Measurements from ENCODE around the gene RANBP1. TPM values are rescaled to one million over a fixed set of nuclear protein-coding genes. Genes with fewer than 3 reads are reported as not detected.

RANBP1 gene
- total RNA-seq, 1 donor from 2014 or later = 142 TPM

DNA sequence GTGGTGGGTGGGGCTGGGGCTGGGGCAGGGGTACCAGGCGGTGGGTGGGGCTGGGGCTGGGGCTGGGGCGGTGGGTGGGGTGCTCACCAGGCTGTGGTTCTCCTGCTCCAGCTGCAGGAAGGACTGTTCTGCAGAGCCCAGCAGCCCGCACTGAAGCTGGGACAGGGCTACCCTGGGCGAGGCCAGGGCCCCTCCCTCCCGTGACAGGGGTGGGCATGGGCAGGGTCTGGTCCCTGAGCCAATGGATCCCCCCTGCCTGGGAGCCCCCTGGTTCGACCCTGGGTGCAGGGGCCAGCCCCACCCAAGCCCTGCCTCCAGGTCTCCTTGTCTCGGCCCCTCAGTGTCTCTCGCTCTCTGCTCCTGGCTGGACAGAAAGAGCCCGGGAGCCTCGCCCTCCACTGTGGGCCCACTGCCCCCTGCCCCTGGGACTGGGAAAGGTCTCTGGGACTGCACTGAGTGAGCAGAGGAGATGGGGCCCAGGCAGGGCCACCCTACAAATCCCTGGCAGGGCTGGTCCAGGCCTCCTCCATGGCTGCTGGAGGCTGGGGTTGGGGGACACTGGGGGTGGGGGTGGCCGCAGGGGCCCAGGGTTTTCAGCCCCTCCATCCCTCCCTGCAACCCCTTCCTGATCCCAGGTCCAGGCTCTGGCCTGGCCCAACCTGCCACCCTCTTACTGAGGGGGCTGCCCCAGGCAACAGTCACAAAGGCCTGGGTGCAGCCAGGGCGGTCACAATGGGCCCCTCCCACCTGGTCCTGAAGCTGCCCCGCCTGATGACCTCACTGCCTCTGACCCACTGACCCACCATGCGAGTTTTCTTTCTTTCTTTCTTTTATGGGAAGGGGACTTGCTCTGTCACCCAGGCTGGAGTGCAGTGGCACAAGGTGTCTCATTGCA is 34.7 kb downstream of the RANBP1 start, which contains the start of gene CCDC188:
TSS of gene CCDC188 (minus strand) at position 675 of the 895 bp plus-strand sequence. CDS start at position 606, 69 bp downstream.
- Mint-ChIP-seq H3K27me3 (ENCODE audit: unreplicated experiment) (peaks cover 7% of the 10 kb centered on the region), H3K4me3 (ENCODE audit: unreplicated experiment) (no peak within 1 kb of the TSS), H3K27ac (ENCODE audit: unreplicated experiment) (no peak within 1 kb of the TSS), H3K9me3 (ENCODE audit: unreplicated experiment) (no peaks in the 10 kb centered on the region), H3K4me1 (ENCODE audit: unreplicated experiment) (no peaks in the 10 kb centered on the region), H3K36me3 (ENCODE audit: low read depth, unreplicated experiment) (no peaks in the 10 kb centered on the region)
- TF ChIP-seq, protein P1, sequence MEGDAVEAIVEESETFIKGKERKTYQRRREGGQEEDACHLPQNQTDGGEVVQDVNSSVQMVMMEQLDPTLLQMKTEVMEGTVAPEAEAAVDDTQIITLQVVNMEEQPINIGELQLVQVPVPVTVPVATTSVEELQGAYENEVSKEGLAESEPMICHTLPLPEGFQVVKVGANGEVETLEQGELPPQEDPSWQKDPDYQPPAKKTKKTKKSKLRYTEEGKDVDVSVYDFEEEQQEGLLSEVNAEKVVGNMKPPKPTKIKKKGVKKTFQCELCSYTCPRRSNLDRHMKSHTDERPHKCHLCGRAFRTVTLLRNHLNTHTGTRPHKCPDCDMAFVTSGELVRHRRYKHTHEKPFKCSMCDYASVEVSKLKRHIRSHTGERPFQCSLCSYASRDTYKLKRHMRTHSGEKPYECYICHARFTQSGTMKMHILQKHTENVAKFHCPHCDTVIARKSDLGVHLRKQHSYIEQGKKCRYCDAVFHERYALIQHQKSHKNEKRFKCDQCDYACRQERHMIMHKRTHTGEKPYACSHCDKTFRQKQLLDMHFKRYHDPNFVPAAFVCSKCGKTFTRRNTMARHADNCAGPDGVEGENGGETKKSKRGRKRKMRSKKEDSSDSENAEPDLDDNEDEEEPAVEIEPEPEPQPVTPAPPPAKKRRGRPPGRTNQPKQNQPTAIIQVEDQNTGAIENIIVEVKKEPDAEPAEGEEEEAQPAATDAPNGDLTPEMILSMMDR (IDR thresholded peaks at IDR 0.05; ENCODE audit: unreplicated experiment) = no peak
- no peak for DNase-seq (ENCODE audit: low spot score)

DNA sequence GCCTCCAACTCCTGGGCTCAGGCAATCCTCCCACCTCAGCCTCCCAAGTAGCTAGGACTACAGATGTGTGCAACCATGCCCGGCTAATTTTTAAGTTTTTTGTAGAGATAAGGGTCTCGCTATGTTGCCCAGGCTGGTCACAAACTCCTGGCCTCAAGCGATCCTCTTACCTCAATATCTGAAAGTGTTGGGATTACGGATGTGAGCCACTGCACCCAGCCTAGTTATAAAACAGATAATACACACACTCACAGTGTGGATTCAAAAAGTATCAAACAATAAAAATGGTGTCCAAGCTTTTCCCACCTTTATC is 35.3 kb downstream of the RANBP1 start:
- H3K27ac Mint-ChIP-seq (ENCODE audit: unreplicated experiment) = no peak overlapping the region
- TF ChIP-seq, protein P1 (IDR thresholded peaks at IDR 0.05; ENCODE audit: unreplicated experiment) = no peak
- no peak for DNase-seq (ENCODE audit: low spot score)

DNA sequence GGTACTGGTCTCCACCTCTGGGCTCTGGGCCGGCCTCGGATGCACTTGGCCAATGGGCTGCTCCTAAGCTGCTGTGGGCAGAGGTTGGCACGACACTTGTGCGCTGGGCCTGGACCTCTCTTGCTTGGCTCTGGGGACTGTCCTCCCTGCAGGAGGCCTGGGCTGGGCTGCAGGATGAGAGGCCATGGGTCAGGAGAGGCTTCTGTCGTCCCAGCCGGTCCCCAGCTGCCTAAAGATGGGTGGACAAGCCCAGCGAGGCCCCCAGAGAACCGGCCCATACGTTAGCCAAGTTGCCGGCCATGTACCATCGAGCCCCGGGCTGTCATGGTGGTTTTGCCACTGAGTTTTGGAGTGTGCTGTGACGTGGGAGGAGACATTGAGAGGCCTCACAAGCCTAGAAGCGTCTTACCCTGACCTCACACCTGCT is 36.6 kb downstream of the RANBP1 start:
- peaks cover 7% of the 10 kb centered on the region for H3K27me3 Mint-ChIP-seq (ENCODE audit: unreplicated experiment)
- H3K9me3 Mint-ChIP-seq (ENCODE audit: unreplicated experiment) = no peaks in the 10 kb centered on the region
- DNase-seq (ENCODE audit: low spot score) = no peak
- no peaks in the 10 kb centered on the region for H3K36me3 Mint-ChIP-seq (ENCODE audit: low read depth, unreplicated experiment)
- no peak overlapping the region for H3K4me3 Mint-ChIP-seq (ENCODE audit: unreplicated experiment)
- TF ChIP-seq, protein P1 (IDR thresholded peaks at IDR 0.05; ENCODE audit: unreplicated experiment) = no peak
- no peak overlapping the region for H3K27ac Mint-ChIP-seq (ENCODE audit: unreplicated experiment)
- H3K4me1 Mint-ChIP-seq (ENCODE audit: unreplicated experiment) = no peaks in the 10 kb centered on the region

More for the DNA sequence above, 35.3 kb downstream of the RANBP1 start:
- Mint-ChIP-seq H3K4me1 (ENCODE audit: unreplicated experiment) (no peaks in the 10 kb centered on the region), H3K36me3 (ENCODE audit: low read depth, unreplicated experiment) (no peaks in the 10 kb centered on the region), H3K27me3 (ENCODE audit: unreplicated experiment) (peaks cover 7% of the 10 kb centered on the region), H3K4me3 (ENCODE audit: unreplicated experiment) (no peak overlapping the region), H3K9me3 (ENCODE audit: unreplicated experiment) (no peaks in the 10 kb centered on the region)

DNA sequence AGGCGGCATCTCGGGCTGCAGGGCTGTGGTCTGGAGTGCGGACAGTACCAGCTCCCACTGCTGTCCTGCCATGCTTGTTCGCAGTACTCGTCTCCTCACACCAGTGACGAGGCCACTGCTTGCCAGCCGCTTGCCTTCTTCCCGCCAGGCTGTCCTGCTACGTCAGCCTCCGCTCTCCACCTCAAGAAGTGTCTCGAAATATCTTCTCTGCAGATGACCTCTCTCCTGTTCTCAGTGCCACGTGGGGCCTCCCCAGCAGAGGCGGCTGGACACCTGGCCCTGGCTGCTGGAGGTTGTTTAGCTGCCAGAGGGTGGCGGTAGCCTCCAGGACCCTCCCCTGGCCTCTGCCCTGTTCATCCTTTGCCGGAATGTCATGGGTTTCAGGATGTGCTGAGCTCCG is 38.0 kb downstream of the RANBP1 start:
- H3K9me3 Mint-ChIP-seq (ENCODE audit: unreplicated experiment) = no peaks in the 10 kb centered on the region
- no peak for DNase-seq (ENCODE audit: low spot score)
- TF ChIP-seq, protein P1 (IDR thresholded peaks at IDR 0.05; ENCODE audit: unreplicated experiment) = no peak
- no peak overlapping the region for H3K4me3 Mint-ChIP-seq (ENCODE audit: unreplicated experiment)
- H3K27me3 Mint-ChIP-seq (ENCODE audit: unreplicated experiment) = peaks cover 7% of the 10 kb centered on the region
- no peaks in the 10 kb centered on the region for H3K4me1 Mint-ChIP-seq (ENCODE audit: unreplicated experiment)
- no peak overlapping the region for H3K27ac Mint-ChIP-seq (ENCODE audit: unreplicated experiment)
- H3K36me3 Mint-ChIP-seq (ENCODE audit: low read depth, unreplicated experiment) = no peaks in the 10 kb centered on the region

DNA sequence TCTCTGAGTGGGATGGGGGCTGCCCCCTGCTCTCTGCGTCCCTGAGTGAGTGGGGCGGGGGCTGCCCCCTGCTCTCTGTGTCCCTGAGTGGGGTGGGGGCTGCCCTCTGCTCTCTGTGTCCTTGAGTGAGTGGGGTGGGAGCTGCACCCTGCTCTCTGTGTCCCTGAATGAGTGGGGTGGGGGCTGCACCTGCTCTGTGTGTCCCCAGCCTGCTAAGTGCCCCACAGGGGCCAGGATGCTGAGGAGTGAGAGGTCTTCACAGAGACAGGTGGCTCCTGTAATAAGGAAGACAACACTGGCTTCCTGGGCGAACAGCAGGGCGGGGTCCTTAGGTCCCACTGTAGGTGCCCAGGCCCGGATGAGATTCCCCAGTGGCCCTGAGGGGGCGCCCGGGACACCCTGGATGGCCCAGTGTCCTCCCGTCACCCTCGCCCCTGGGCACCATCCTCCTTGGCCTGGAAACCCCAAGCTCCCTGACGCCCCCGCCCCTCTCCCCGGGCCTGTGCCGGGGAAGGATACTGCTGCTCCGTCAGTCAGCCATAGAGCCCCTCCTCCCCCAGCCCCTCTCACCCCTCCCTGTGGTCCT is 38.8 kb downstream of the RANBP1 start:
- Mint-ChIP-seq H3K9me3 (ENCODE audit: unreplicated experiment) (no peaks in the 10 kb centered on the region), H3K27ac (ENCODE audit: unreplicated experiment) (no peak overlapping the region), H3K4me1 (ENCODE audit: unreplicated experiment) (no peaks in the 10 kb centered on the region), H3K4me3 (ENCODE audit: unreplicated experiment) (no peak overlapping the region), H3K36me3 (ENCODE audit: low read depth, unreplicated experiment) (no peaks in the 10 kb centered on the region), H3K27me3 (ENCODE audit: unreplicated experiment) (peaks cover 7% of the 10 kb centered on the region)
- DNase-seq (ENCODE audit: low spot score) = no peak
- TF ChIP-seq, protein P1 (IDR thresholded peaks at IDR 0.05; ENCODE audit: unreplicated experiment) = no peak

All from endothelial cell (in vitro differentiated cells).